H1 (cell line): ENCODE measurements around the gene DNAAF8. TPM values are rescaled to one million over a fixed set of nuclear protein-coding genes. Genes with fewer than 3 reads are reported as not detected.

Experiments used
- CTCF ChIA-PET: fragments of 300-600 bp; sonication (Branson Sonifier 250); formaldehyde crosslinking; loops from one replicate; lab custom pipeline; 2021; ENCODE audit not compliant: partially characterized antibody; lab: Charles Lee
- POLR2A ChIA-PET: fragments of 300-600 bp; sonication (Branson Sonifier 250); formaldehyde crosslinking; loops from one replicate; lab custom pipeline; 2021; ENCODE audit warnings: inconsistent platforms; ENCODE audit not compliant: partially characterized antibody; lab: Charles Lee
- DNase-seq, 2 experiments: peaks; one replicate each; pipeline versions ENCODE4 v3.0.0 to v3.0.0-alpha.2; 2010 to 2022; ENCODE audit warnings: low spot score in 2 of 2, low read depth in 1 of 2, mixed read lengths in 1 of 2
- FAIRE-seq: peaks from 2 replicates; lab custom pipeline; 2011; peaks lifted over from hg19 to GRCh38; lab: Jason Lieb, UNC
- H2AFZ ChIP-seq: 2 replicates; pipeline ENCODE4 v1.8.1; 2012; ENCODE audit warnings: low read length, inconsistent platforms
- H2AK5ac ChIP-seq: 2 replicates; pipeline ENCODE4 v1.6.1; 2013; ENCODE audit warnings: low read depth, low read length
- H2BK120ac ChIP-seq: replicated peaks from 2 replicates; pipeline ENCODE3; 2013; ENCODE audit warnings: low read depth, low read length, inconsistent platforms
- H2BK12ac ChIP-seq: 2 replicates; pipeline ENCODE4 v1.6.1; 2013; ENCODE audit warnings: low read depth, low read length
- H2BK15ac ChIP-seq: 2 replicates; pipeline ENCODE4 v1.6.1; 2013; ENCODE audit warnings: low read length
- H2BK20ac ChIP-seq: 2 replicates; pipeline ENCODE4 v1.6.1; 2013; ENCODE audit warnings: low read length
- H2BK5ac ChIP-seq: 2 replicates; pipeline ENCODE4 v1.6.1; 2013; ENCODE audit warnings: low read depth, low read length
- H3K14ac ChIP-seq: 2 replicates; pipeline ENCODE4 v1.6.1; 2013; ENCODE audit warnings: inconsistent platforms; ENCODE audit not compliant: insufficient read length
- H3K18ac ChIP-seq: 2 replicates; pipeline ENCODE4 v1.6.1; 2013; ENCODE audit warnings: low read length; ENCODE audit errors: extremely low read depth
- H3K23ac ChIP-seq: 2 replicates; pipeline ENCODE4 v1.6.1; 2013; ENCODE audit warnings: inconsistent platforms; ENCODE audit not compliant: insufficient read length
- H3K23me2 ChIP-seq: 2 replicates; pipeline ENCODE4 v1.6.1; 2013; ENCODE audit warnings: low read depth, low read length
- H3K27ac ChIP-seq: 2 replicates; pipeline ENCODE4 v1.6.1; 2011; ENCODE audit warnings: low read depth, low read length, inconsistent platforms
- H3K27me3 ChIP-seq, 4 experiments: replicated peaks in 1 of 4; 1 replicate in 1 of 4; 2 replicates in 3 of 4; pipeline versions ENCODE4 v1.6.1 to v1.8.1; 2011 to 2013; ENCODE audit warnings: low read length in 3 of 4, mild to moderate bottlenecking in 3 of 4, inconsistent platforms in 2 of 4, mixed read lengths in 2 of 4, moderate library complexity in 1 of 4; ENCODE audit not compliant: control insufficient read depth in 3 of 4, insufficient read depth in 3 of 4; ENCODE audit errors: extremely low read depth in 1 of 4
- H3K36me3 ChIP-seq, 4 experiments: 2 replicates each; pipeline versions ENCODE4 v1.6.1 to v1.8.1; 2011 to 2013; ENCODE audit warnings: mild to moderate bottlenecking in 4 of 4, low read length in 3 of 4, moderate library complexity in 2 of 4, control low read depth in 1 of 4, inconsistent platforms in 1 of 4; ENCODE audit not compliant: insufficient read depth in 4 of 4, control insufficient read depth in 2 of 4
- H3K4ac ChIP-seq: replicated peaks from 2 replicates; pipeline ENCODE3; 2013; ENCODE audit warnings: low read length, low read depth, mixed read lengths, inconsistent platforms; ENCODE audit not compliant: insufficient read length
- H3K4me1 ChIP-seq, 4 experiments: replicated peaks in 1 of 4; 1 replicate in 1 of 4; 2 replicates in 3 of 4; pipeline versions ENCODE4 v1.6.1 to v1.8.1; 2011 to 2013; ENCODE audit warnings: low read length in 3 of 4, inconsistent platforms in 2 of 4, mixed read lengths in 1 of 4; ENCODE audit not compliant: insufficient read depth in 4 of 4, control insufficient read depth in 3 of 4
- H3K4me2 ChIP-seq, 2 experiments: 2 replicates each; pipeline versions ENCODE4 v1.6.1 to v1.8.1; 2011 to 2013; ENCODE audit warnings: low read depth in 2 of 2, low read length in 2 of 2, control low read depth in 1 of 2, inconsistent platforms in 1 of 2, mild to moderate bottlenecking in 1 of 2; ENCODE audit not compliant: insufficient read depth in 1 of 2
- H3K4me3 ChIP-seq, 4 experiments: fragments of 200-600, 300-600 bp in 1 of 4; sonication (generic), shearing (Covaris generic), sonication (Bioruptor Twin) in 1 of 4; 2 replicates each; pipeline versions ENCODE4 v1.5.1 to v1.8.1; 2011 to 2016; ENCODE audit warnings: low read length in 4 of 4, low read depth in 3 of 4, control low read depth in 2 of 4, inconsistent platforms in 2 of 4, mild to moderate bottlenecking in 2 of 4, mixed read lengths in 1 of 4, moderate library complexity in 1 of 4; ENCODE audit not compliant: insufficient read depth in 2 of 4; ENCODE audit errors: extremely low read depth in 1 of 4
- H3K56ac ChIP-seq: replicated peaks from 2 replicates; pipeline ENCODE3; 2013; ENCODE audit warnings: low read depth, mild to moderate bottlenecking, mixed read lengths, low read length, inconsistent platforms; ENCODE audit not compliant: insufficient read length
- H3K79me1 ChIP-seq: 2 replicates; pipeline ENCODE4 v1.6.1; 2013; ENCODE audit warnings: low read depth, low read length, control low read depth
- H3K79me2 ChIP-seq, 2 experiments: 2 replicates each; pipeline versions ENCODE4 v1.6.1 to v1.8.1; 2012 to 2013; ENCODE audit warnings: low read length in 2 of 2, mild to moderate bottlenecking in 2 of 2, inconsistent platforms in 1 of 2; ENCODE audit not compliant: insufficient read depth in 2 of 2, control insufficient read depth in 1 of 2
- H3K9ac ChIP-seq, 4 experiments: replicated peaks in 1 of 4; 1 replicate in 1 of 4; 2 replicates in 3 of 4; pipeline versions ENCODE4 v1.6.1 to v1.8.1; 2011 to 2013; ENCODE audit warnings: low read depth in 3 of 4, low read length in 3 of 4, control low read depth in 2 of 4, mild to moderate bottlenecking in 2 of 4, moderate library complexity in 2 of 4, inconsistent platforms in 1 of 4; ENCODE audit errors: extremely low read depth in 1 of 4
- H3K9me3 ChIP-seq, 2 experiments: 2 replicates each; pipeline versions ENCODE4 v1.6.1 to v1.8.1; 2012 to 2013; ENCODE audit warnings: mild to moderate bottlenecking in 2 of 2, moderate library complexity in 2 of 2, control low read depth in 1 of 2, inconsistent platforms in 1 of 2, low read depth in 1 of 2, low read length in 1 of 2, mixed read lengths in 1 of 2; ENCODE audit not compliant: insufficient read depth in 2 of 2
- H4K20me1 ChIP-seq, 2 experiments: replicated peaks in 1 of 2; 2 replicates each; pipeline versions ENCODE3 to v1.8.1; 2011 to 2013; ENCODE audit warnings: inconsistent platforms in 2 of 2, low read length in 2 of 2, mild to moderate bottlenecking in 1 of 2; ENCODE audit not compliant: insufficient read depth in 2 of 2, control insufficient read depth in 1 of 2
- H4K5ac ChIP-seq: 2 replicates; pipeline ENCODE4 v1.6.1; 2013; ENCODE audit warnings: low read length, low read depth, mixed read lengths, inconsistent platforms; ENCODE audit not compliant: insufficient read length
- H4K8ac ChIP-seq: 2 replicates; pipeline ENCODE4 v1.8.0; 2013; ENCODE audit warnings: mild to moderate bottlenecking, moderate library complexity, low read length, inconsistent platforms; ENCODE audit not compliant: insufficient read depth; ENCODE audit errors: extremely low read depth
- H4K91ac ChIP-seq: replicated peaks from 2 replicates; pipeline ENCODE3; 2013; ENCODE audit warnings: low read length, mixed read lengths, inconsistent platforms; ENCODE audit not compliant: insufficient read length
- BCL11A ChIP-seq, 2 experiments: IDR thresholded peaks; one replicate each; pipeline ENCODE4 v1.6.1; 2011; ENCODE audit warnings: low read depth in 2 of 2, low read length in 2 of 2, mild to moderate bottlenecking in 2 of 2
- CHD2 ChIP-seq: IDR thresholded peaks from 2 replicates; pipeline ENCODE4 v1.6.1; 2012; ENCODE audit warnings: low read length, improper control_type of control experiment
- EP300 ChIP-seq, 2 experiments: IDR thresholded peaks; 1 replicate in 1 of 2; 2 replicates in 1 of 2; pipeline ENCODE4 v1.6.1; 2011 to 2012; ENCODE audit warnings: low read depth in 2 of 2, low read length in 2 of 2, mild to moderate bottlenecking in 2 of 2, borderline replicate concordance in 1 of 2, inconsistent platforms in 1 of 2, moderate library complexity in 1 of 2
- GTF2F1 ChIP-seq: IDR thresholded peaks from 2 replicates; pipeline ENCODE4 v1.6.1; 2012; ENCODE audit warnings: low read depth, low read length, improper control_type of control experiment, borderline replicate concordance
- NRF1 ChIP-seq: IDR thresholded peaks from 2 replicates; pipeline ENCODE4 v1.6.1; 2011; ENCODE audit warnings: mild to moderate bottlenecking, low read depth, low read length, improper control_type of control experiment
- RFX5 ChIP-seq: IDR thresholded peaks from 2 replicates; pipeline ENCODE4 v1.6.1; 2011; ENCODE audit warnings: low read depth, low read length, improper control_type of control experiment, borderline replicate concordance
- TAF1 ChIP-seq: IDR thresholded peaks from 2 replicates; pipeline ENCODE4 v1.6.1; 2011; ENCODE audit warnings: mild to moderate bottlenecking, low read depth, low read length
- WGBS, 2 experiments: shearing (Covaris generic) in 1 of 2; methylation state at CpG; one replicate each; pipeline versions ENCODE4 v1.1.6 to v1.1.7; 2013 to 2015; ENCODE audit warnings: low lambda C conversion rate in 2 of 2, mixed read lengths in 2 of 2, inconsistent platforms in 1 of 2, low coverage in 1 of 2, missing lambda C conversion rate in 1 of 2; ENCODE audit not compliant: insufficient replicate concordance in 2 of 2, insufficient coverage in 1 of 2, insufficient read length in 1 of 2; ENCODE audit errors: extremely low coverage in 1 of 2, missing lambda C conversion rate in 1 of 2; 5-methylcytosine and 5-hydroxymethylcytosine counted together
- polyA plus RNA-seq, 7 experiments: library from polyadenylated mRNA; depleted of rRNA in 3 of 7; stranded (reverse) in 5 of 7; unstranded in 2 of 7; fragments of >200 nt in 5 of 7; fragments of 200-250 nt in 2 of 7; gene quantifications; 1 replicate in 5 of 7; 2 replicates in 1 of 7; 4 replicates in 1 of 7; pipeline versions ENCODE4 v1.2.1 to v1.2.3, GENCODE V29; 2011 to 2013; ENCODE audit warnings: missing spikeins in 2 of 7, mixed read lengths in 2 of 7
- total RNA-seq: library from RNA; stranded (reverse); fragmentation: NEBNext Ultra II Directional; extraction: Animal tissue kit (Norgen Biotek cat#: 25700); gene quantifications from 2 replicates; pipeline ENCODE4 v1.2.1, GENCODE V29; 2021
- TF ChIP-seq, protein P1 (sequence below): IDR thresholded peaks from 2 replicates; pipeline ENCODE4 v1.6.1; 2012; ENCODE audit warnings: inconsistent platforms
- TF ChIP-seq, protein P2 (sequence below): IDR thresholded peaks from 2 replicates; pipeline ENCODE4 v1.6.1; 2011; ENCODE audit warnings: low read length, improper control_type of control experiment
- TF ChIP-seq, protein P3 (sequence below): IDR thresholded peaks from 2 replicates; pipeline ENCODE4 v1.6.1; 2012; ENCODE audit warnings: low read length, inconsistent platforms

Gene DNAAF8
- total and polyA plus RNA-seq, 2 of the 8 experiments (the other 6 are each of a cell fraction or from before 2014, with no cell fraction given): 0.39 TPM; not detected in 1

DNA sequence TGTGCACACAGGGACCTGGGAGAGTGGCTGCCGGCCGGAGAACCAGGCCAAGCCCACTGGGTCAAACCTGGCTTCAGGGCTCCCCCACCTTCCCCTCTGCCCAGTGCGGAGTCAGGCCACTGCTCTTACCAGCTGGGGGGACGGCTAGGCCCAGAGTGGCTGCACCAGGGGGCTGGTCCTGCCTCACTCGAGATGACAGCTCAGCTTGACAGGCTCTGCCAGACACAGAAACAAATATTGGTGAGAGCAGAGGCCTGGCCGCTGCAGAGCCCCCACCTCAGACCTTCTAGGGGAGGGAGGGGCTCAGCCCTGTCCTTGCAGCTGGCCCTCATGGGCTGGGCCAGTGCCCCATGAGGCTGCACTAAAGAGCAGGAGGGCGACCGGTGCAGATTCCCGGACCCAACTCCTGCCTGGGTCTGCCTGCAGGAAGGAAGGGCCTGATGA lies 36.5 kb upstream of the DNAAF8 start:
- no peak for DNase-seq
- POLR2A ChIA-PET: interaction anchor here (0.5 to 1.2 kb wide), 5 partner anchors 9 to 150 kb away, joined by 3 read pairs; partner anchors contain the start of genes GLYR1 and UBN1
- CTCF ChIA-PET: interaction anchor here (0.7 to 1.0 kb wide), 2 partner anchors 12 to 18 kb away, joined by 3 to 5 read pairs; no protein-coding TSS in a partner anchor
- TF ChIP-seq EP300 (IDR thresholded peaks at IDR 0.05; ENCODE audit: borderline replicate concordance in 1 of 2, low read depth in 2 of 2, low read length in 2 of 2) (no peak), NRF1 (no peak), RFX5 (no peak), BCL11A (IDR thresholded peaks at IDR 0.05; ENCODE audit: low read depth in 2 of 2, low read length in 2 of 2) (no peak), GTF2F1 (no peak), CHD2 (no peak), TAF1 (no peak)
- TF ChIP-seq, protein P1, sequence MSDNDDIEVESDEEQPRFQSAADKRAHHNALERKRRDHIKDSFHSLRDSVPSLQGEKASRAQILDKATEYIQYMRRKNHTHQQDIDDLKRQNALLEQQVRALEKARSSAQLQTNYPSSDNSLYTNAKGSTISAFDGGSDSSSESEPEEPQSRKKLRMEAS: no peak
- TF ChIP-seq, protein P2, sequence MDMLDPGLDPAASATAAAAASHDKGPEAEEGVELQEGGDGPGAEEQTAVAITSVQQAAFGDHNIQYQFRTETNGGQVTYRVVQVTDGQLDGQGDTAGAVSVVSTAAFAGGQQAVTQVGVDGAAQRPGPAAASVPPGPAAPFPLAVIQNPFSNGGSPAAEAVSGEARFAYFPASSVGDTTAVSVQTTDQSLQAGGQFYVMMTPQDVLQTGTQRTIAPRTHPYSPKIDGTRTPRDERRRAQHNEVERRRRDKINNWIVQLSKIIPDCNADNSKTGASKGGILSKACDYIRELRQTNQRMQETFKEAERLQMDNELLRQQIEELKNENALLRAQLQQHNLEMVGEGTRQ: no peak
- TF ChIP-seq, protein P3, sequence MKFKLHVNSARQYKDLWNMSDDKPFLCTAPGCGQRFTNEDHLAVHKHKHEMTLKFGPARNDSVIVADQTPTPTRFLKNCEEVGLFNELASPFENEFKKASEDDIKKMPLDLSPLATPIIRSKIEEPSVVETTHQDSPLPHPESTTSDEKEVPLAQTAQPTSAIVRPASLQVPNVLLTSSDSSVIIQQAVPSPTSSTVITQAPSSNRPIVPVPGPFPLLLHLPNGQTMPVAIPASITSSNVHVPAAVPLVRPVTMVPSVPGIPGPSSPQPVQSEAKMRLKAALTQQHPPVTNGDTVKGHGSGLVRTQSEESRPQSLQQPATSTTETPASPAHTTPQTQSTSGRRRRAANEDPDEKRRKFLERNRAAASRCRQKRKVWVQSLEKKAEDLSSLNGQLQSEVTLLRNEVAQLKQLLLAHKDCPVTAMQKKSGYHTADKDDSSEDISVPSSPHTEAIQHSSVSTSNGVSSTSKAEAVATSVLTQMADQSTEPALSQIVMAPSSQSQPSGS: no peak

More for the DNA sequence above, 36.5 kb upstream of the DNAAF8 start:
- no peak overlapping the region for H3K27ac ChIP-seq
- H3K18ac ChIP-seq: no peak overlapping the region
- H3K4ac ChIP-seq: no peak overlapping the region
- no peak overlapping the region for H4K5ac ChIP-seq
- no peak overlapping the region for H2BK20ac ChIP-seq
- no peaks in the 10 kb centered on the region for H3K79me1 ChIP-seq
- no peak overlapping the region for H2AFZ ChIP-seq
- no peak overlapping the region for H3K56ac ChIP-seq
- H2BK15ac ChIP-seq: no peak overlapping the region
- no peak overlapping the region for H3K4me3 ChIP-seq
- no peaks in the 10 kb centered on the region for H3K9me3 ChIP-seq
- no peak overlapping the region for H3K14ac ChIP-seq
- peaks cover 0 to 2% of the 10 kb centered on the region in 2 experiments; a peak in 1 of 4 replicates for H3K79me2 ChIP-seq
- peaks cover 8% of the 10 kb centered on the region; the same call in 1 of the 2 replicates for H3K23me2 ChIP-seq
- H2BK120ac ChIP-seq: no peak overlapping the region
- no peak overlapping the region for H3K23ac ChIP-seq
- H3K9ac ChIP-seq: no peak overlapping the region
- FAIRE-seq: no peak
- peak overlapping the region; percentile 21; the same call in 1 of the 2 replicates for H4K8ac ChIP-seq
- H2BK12ac ChIP-seq: no peak overlapping the region
- WGBS, 2 experiments: 89% methylated on average over 9 of the region's 9 CpGs; no CpG with 5 or more reads in 1 of the 2 experiments
- no peak overlapping the region for H2AK5ac ChIP-seq
- peaks cover 21 to 43% (median 41%) of the 10 kb centered on the region in 4 experiments for H3K36me3 ChIP-seq
- H3K27me3 ChIP-seq: no peaks in the 10 kb centered on the region
- H2BK5ac ChIP-seq: no peak overlapping the region
- no peak overlapping the region for H4K91ac ChIP-seq
- peaks cover 0 to 21% of the 10 kb centered on the region in 2 experiments for H4K20me1 ChIP-seq
- peaks cover 0 to 3% (median 2%) of the 10 kb centered on the region in 4 experiments; a peak in 4 of 7 replicates for H3K4me1 ChIP-seq
- H3K4me2 ChIP-seq: no peak overlapping the region
